Activated B cell treated with CpG ODN at 0.5 μM for 24 hours (primary cell): Measurements from ENCODE around the gene COL4A4. TPM values are rescaled to one million over a fixed set of nuclear protein-coding genes. Genes with fewer than 3 reads are reported as not detected.

ENCODE experiments used
- ATAC-seq: fragments of 200-7000 bp; cut with Tn5 transposase; one replicate; pipeline ENCODE4 v1.10.0; 2021; ENCODE audit warnings: low read depth, mild to moderate bottlenecking, moderate library complexity
- CTCF ChIA-PET: fragments of 350-600 bp; sonication (Branson Sonifier 250); formaldehyde crosslinking; loops from one replicate; lab custom pipeline; 2021; ENCODE audit warnings: antibody characterized with exemption; lab: Charles Lee
- POLR2A ChIA-PET: fragments of 350-600 bp; sonication (Branson Sonifier 250); formaldehyde crosslinking; loops from one replicate; lab custom pipeline; 2021; ENCODE audit warnings: antibody characterized with exemption; lab: Charles Lee
- DNase-seq: peaks from one replicate; pipeline ENCODE4 v3.0.0; 2022
- H3K27ac Mint-ChIP-seq: one replicate; pipeline ENCODE4 v1.8.0; 2020; ENCODE audit warnings: mixed read lengths
- H3K27me3 Mint-ChIP-seq: one replicate; pipeline ENCODE4 v1.8.0; 2021; ENCODE audit warnings: mixed read lengths
- H3K36me3 Mint-ChIP-seq: one replicate; pipeline ENCODE4 v1.8.0; 2021; ENCODE audit warnings: low read depth, mixed read lengths
- H3K4me1 Mint-ChIP-seq: one replicate; pipeline ENCODE4 v1.8.0; 2021; ENCODE audit warnings: mixed read lengths
- H3K4me3 Mint-ChIP-seq: one replicate; pipeline ENCODE4 v1.8.0; 2020; ENCODE audit warnings: mild to moderate bottlenecking, mixed read lengths
- H3K9me3 Mint-ChIP-seq: one replicate; pipeline ENCODE4 v1.8.0; 2020; ENCODE audit warnings: mixed read lengths
- CTCF ChIP-seq: fragments of 200-600 bp; IDR thresholded peaks from one replicate; pipeline ENCODE4 v1.8.0; 2022; ENCODE audit warnings: antibody characterized with exemption, mild to moderate bottlenecking
- intact Hi-C: fragments of 100-400 bp; cut with micrococcal nuclease; formaldehyde crosslinking; loops from one replicate; pipeline ENCODE4 v1.15.1; 2024
- total RNA-seq: library from RNA; stranded (reverse); gene quantifications from 2 replicates; pipeline ENCODE4 v1.2.3, GENCODE V29; 2022

COL4A4 gene
- total RNA-seq, 1 donor from 2014 or later: 10.9 TPM

GRCh38 chr2:227031379-227031778, 132.6 kb downstream of the COL4A4 start:
- no peak for ATAC-seq
- ChIA-PET POLR2A (interaction anchor here (0.6 kb wide), 1 partner anchor 1883 kb away, joined by 4 read pairs; no protein-coding TSS in a partner anchor), CTCF (no interaction called here)
- no peaks in the 10 kb centered on the region for H3K4me1 Mint-ChIP-seq
- no peaks in the 10 kb centered on the region for H3K27me3 Mint-ChIP-seq
- no peak for TF ChIP-seq CTCF
- H3K4me3 Mint-ChIP-seq: no peak overlapping the region
- no peak for DNase-seq
- no peaks in the 10 kb centered on the region for H3K9me3 Mint-ChIP-seq
- intact Hi-C loops: loop anchor here (10.0 kb wide), 1 partner anchor 733 kb away; no protein-coding TSS in a partner anchor
- peaks cover 31% of the 10 kb centered on the region for H3K36me3 Mint-ChIP-seq
- H3K27ac Mint-ChIP-seq: no peak overlapping the region

GRCh38 chr2:227030789-227031188, 133.2 kb downstream of the COL4A4 start:
- Mint-ChIP-seq H3K27ac (no peak overlapping the region), H3K36me3 (peaks cover 31% of the 10 kb centered on the region), H3K4me1 (no peaks in the 10 kb centered on the region), H3K9me3 (no peaks in the 10 kb centered on the region), H3K4me3 (no peak overlapping the region), H3K27me3 (no peaks in the 10 kb centered on the region)
- CTCF ChIA-PET: no interaction called here
- TF ChIP-seq CTCF: no peak
- ATAC-seq (no peak), DNase-seq (no peak)
- intact Hi-C loops: loop anchor here (10.0 kb wide), 1 partner anchor 734 kb away; no protein-coding TSS in a partner anchor
- POLR2A ChIA-PET: interaction anchor here (0.6 kb wide), 1 partner anchor 1883 kb away, joined by 4 read pairs; no protein-coding TSS in a partner anchor

- intact Hi-C loops: loop anchor here (10.0 kb wide), 1 partner anchor 735 kb away; no protein-coding TSS in a partner anchor
- DNase-seq (no peak), ATAC-seq (no peak)
- Mint-ChIP-seq H3K9me3 (no peaks in the 10 kb centered on the region), H3K4me1 (no peaks in the 10 kb centered on the region), H3K27me3 (no peaks in the 10 kb centered on the region), H3K36me3 (peaks cover 35% of the 10 kb centered on the region), H3K27ac (no peak overlapping the region), H3K4me3 (no peak overlapping the region)
- no peak for TF ChIP-seq CTCF
- ChIA-PET CTCF (no interaction called here), POLR2A (no interaction called here)
Observed at GRCh38 chr2:227029426-227030105, 134.4 kb downstream of the COL4A4 start.

- ChIA-PET POLR2A (no interaction called here), CTCF (no interaction called here)
- ATAC-seq: no peak
- H3K4me3 Mint-ChIP-seq: no peak overlapping the region
- no peak for TF ChIP-seq CTCF
- H3K4me1 Mint-ChIP-seq: no peaks in the 10 kb centered on the region
- no peaks in the 10 kb centered on the region for H3K27me3 Mint-ChIP-seq
- no peaks in the 10 kb centered on the region for H3K9me3 Mint-ChIP-seq
- H3K36me3 Mint-ChIP-seq: peaks cover 30% of the 10 kb centered on the region
- intact Hi-C loops: no loop called here
- no peak overlapping the region for H3K27ac Mint-ChIP-seq
- no peak for DNase-seq
Observed at GRCh38 chr2:227025510-227025909, 138.5 kb downstream of the COL4A4 start.

- DNase-seq (no peak), ATAC-seq (no peak)
- no peak overlapping the region for H3K4me3 Mint-ChIP-seq
- H3K27ac Mint-ChIP-seq: no peak overlapping the region
- no peaks in the 10 kb centered on the region for H3K9me3 Mint-ChIP-seq
- CTCF ChIA-PET: no interaction called here
- TF ChIP-seq CTCF: no peak
- POLR2A ChIA-PET: no interaction called here
- no peaks in the 10 kb centered on the region for H3K27me3 Mint-ChIP-seq
- intact Hi-C loops: no loop called here
- no peaks in the 10 kb centered on the region for H3K4me1 Mint-ChIP-seq
- H3K36me3 Mint-ChIP-seq: peaks cover 34% of the 10 kb centered on the region
Observed at GRCh38 chr2:227022608-227023007, 141.4 kb downstream of the COL4A4 start.
